Nephron progenitor cell (in vitro differentiated cells): ENCODE results near the gene MED10.
A peak's percentile ranks its signal among the peaks of the same experiment; 100 is the strongest.
"Not testable (repeated sequence)": the region's sequence is repeated elsewhere in the genome, so short reads cannot be mapped to it uniquely, and the experiment has no call there.

ENCODE experiments used
- DNase-seq: peaks from one replicate; pipeline ENCODE4 v3.0.0; 2021
- H3K27ac Mint-ChIP-seq: 2 replicates; pipeline ENCODE4 v1.8.0; 2021; ENCODE audit warnings: mild to moderate bottlenecking, moderate library complexity, mixed read lengths
- H3K27me3 Mint-ChIP-seq: 2 replicates; pipeline ENCODE4 v1.8.0; 2021; ENCODE audit warnings: mild to moderate bottlenecking, low read depth, mixed read lengths; ENCODE audit not compliant: poor library complexity
- H3K36me3 Mint-ChIP-seq: 2 replicates; pipeline ENCODE4 v1.8.0; 2021; ENCODE audit warnings: low read depth, mixed read lengths
- H3K4me1 Mint-ChIP-seq: 2 replicates; pipeline ENCODE4 v1.8.0; 2021; ENCODE audit warnings: mixed read lengths
- H3K4me3 Mint-ChIP-seq: 2 replicates; pipeline ENCODE4 v1.8.0; 2021; ENCODE audit warnings: mild to moderate bottlenecking, moderate library complexity, mixed read lengths
- H3K9me3 Mint-ChIP-seq: 2 replicates; pipeline ENCODE4 v1.8.0; 2021; ENCODE audit warnings: mild to moderate bottlenecking, moderate library complexity, mixed read lengths
- TF ChIP-seq, protein P1 (sequence below): fragments of 200-600 bp; sonication (generic); IDR thresholded peaks from 2 replicates; pipeline ENCODE4 v1.5.0; 2021; ENCODE audit warnings: antibody characterized with exemption

Gene MED10

DNA sequence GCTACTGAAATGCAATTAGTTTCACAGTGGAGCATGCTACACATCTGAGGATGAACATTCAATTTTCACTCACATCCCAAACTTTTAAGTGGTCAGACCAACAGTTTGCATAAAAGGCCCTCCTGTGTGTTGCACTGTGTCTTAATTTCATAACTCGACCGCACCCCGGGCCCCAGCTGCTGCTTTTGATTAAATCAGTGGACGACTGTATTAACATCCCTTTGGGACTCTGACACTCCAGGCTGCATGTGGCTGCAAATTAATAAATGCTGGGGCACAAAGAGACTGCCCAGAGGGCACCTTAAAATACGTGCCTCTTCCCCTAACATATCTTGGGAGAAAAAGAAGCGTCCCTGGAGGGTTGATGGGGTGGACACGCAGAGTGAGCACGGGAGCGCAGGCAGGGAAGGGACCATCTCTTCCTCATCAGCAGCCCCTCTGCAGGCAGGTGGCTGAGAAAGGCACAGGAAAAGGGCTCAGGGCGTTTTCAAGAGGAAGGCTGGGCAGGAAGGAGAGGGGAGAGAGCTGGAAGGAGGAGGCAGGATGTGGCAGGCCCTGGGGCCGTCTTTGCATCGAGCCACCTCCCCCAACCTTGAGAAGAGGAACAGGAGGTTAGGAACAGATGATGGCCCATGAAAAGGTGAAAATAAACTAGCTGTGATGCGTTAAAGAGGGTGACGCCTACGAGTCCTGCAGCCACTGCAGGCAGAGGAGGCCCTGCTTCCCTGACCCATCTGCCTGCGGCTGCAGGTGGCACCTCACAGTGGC is 18.6 kb downstream of the MED10 start:
- no peak for DNase-seq
- H3K4me3 Mint-ChIP-seq, result no peak overlapping the region
- H3K27ac Mint-ChIP-seq, result no peak overlapping the region

DNA sequence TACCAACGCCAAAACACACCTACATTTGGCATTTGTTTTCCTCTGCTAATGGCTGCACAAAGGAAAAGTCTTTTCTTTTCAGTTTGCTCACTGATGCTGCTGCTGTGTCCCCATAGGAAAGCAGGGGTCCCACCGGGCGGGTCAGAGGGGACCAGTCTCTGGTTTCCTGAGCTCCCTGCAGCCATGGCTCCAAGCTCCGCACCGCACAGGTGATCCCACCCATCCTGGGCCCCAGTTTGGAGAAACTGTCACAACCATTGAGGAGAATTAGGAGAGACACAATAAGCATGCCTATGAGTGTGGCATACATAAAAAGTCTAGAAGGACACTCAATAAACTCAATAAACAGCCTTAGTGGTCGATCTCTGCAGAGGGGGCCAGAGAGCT is 19.9 kb downstream of the MED10 start:
- Mint-ChIP-seq H3K9me3 (no peaks in the 10 kb centered on the region), H3K4me3 (no peak overlapping the region), H3K27ac (no peak overlapping the region), H3K27me3 (peaks cover 18% of the 10 kb centered on the region), H3K4me1 (no peaks in the 10 kb centered on the region), H3K36me3 (no peaks in the 10 kb centered on the region)
- no peak for DNase-seq
- TF ChIP-seq, protein P1, sequence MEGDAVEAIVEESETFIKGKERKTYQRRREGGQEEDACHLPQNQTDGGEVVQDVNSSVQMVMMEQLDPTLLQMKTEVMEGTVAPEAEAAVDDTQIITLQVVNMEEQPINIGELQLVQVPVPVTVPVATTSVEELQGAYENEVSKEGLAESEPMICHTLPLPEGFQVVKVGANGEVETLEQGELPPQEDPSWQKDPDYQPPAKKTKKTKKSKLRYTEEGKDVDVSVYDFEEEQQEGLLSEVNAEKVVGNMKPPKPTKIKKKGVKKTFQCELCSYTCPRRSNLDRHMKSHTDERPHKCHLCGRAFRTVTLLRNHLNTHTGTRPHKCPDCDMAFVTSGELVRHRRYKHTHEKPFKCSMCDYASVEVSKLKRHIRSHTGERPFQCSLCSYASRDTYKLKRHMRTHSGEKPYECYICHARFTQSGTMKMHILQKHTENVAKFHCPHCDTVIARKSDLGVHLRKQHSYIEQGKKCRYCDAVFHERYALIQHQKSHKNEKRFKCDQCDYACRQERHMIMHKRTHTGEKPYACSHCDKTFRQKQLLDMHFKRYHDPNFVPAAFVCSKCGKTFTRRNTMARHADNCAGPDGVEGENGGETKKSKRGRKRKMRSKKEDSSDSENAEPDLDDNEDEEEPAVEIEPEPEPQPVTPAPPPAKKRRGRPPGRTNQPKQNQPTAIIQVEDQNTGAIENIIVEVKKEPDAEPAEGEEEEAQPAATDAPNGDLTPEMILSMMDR, result no peak

More for the DNA sequence above, 18.6 kb downstream of the MED10 start:
- H3K27me3 Mint-ChIP-seq, result peaks cover 14% of the 10 kb centered on the region
- no peaks in the 10 kb centered on the region for H3K4me1 Mint-ChIP-seq
- no peaks in the 10 kb centered on the region for H3K9me3 Mint-ChIP-seq
- TF ChIP-seq, protein P1, result no peak
- H3K36me3 Mint-ChIP-seq, result no peaks in the 10 kb centered on the region

DNA sequence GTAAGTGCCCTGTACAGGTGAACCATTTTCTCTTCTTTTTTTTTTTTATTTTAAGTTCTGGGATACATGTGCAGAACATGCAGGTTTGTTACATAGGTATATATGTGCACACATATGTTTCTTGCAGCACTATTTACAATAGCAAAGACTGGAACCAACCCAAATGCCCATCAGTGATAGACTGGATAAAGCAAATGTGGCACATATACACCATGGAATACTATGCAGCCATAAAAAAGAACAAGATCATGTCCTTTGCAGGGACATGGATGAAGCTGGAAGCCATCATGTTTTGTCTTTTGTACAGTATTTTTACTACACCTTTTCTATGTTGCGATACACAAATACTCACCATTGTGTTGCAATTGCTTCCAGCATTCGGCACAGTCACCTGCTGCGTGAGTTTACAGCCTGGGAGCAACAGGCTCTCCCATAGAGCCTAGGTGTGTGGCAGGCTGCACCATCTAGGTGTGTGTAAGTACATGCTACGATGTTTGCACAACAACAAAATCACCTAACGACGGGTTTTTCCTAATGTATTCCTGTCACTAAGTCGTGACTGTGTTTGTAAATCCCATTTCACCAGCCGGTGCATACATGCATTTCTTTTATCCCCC is 20.4 kb downstream of the MED10 start:
- H3K36me3 Mint-ChIP-seq, H3K27ac Mint-ChIP-seq, DNase-seq, H3K9me3 Mint-ChIP-seq, H3K4me3 Mint-ChIP-seq, H3K4me1 Mint-ChIP-seq: not testable (repeated sequence)
- peaks cover 20% of the 10 kb centered on the region for H3K27me3 Mint-ChIP-seq

DNA sequence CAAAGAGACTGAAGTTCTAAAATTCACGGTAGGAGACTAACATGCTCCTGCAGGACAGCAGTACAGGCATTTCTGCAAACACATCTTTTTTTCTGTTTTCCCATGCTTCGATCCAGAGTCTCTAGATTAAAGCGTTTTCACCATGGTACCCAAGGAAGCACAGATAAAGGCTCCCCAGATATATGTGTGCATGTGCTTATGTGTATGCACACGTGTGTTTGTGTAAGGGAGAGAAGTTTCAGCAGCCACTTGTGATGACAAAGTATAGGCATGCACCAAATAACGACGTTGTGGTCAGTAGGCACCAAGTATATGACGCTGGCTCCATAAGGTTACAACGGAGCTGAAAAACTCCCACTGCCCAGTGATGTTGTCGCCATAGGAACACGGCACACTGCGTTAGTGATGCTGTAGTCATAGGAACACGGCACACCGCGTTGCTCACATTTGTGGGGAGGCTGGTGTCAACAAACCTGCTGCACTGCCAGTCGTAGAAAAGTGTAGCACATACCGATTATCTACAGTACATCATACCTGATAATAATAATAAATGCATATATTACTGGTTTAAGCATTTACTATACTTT is 21.7 kb downstream of the MED10 start:
- H3K4me1 Mint-ChIP-seq, result no peaks in the 10 kb centered on the region
- no peak overlapping the region for H3K4me3 Mint-ChIP-seq
- no peak overlapping the region for H3K27ac Mint-ChIP-seq
- no peaks in the 10 kb centered on the region for H3K36me3 Mint-ChIP-seq
- DNase-seq, result no peak
- H3K27me3 Mint-ChIP-seq, result peaks cover 24% of the 10 kb centered on the region
- H3K9me3 Mint-ChIP-seq, result no peaks in the 10 kb centered on the region
- TF ChIP-seq, protein P1, result no peak

DNA sequence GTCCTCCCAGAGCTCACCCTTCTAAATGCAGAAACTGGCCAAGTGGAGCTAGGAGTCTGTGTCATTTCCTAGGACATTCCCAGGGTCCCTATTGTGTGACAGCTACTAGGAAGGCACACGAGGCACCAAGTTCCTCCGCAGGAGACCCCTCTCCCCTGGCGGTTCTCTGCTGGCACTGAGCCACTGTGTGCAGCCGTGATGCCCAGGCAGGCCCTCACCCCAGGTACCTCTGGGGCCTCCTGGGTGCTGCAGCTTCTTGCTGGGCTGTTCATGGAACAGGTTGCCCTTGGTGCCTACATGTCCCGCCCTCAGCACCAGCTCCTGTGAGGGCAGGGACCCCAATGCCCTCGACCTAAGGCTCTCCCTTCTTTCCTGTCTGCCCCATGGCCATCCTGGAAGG is 23.1 kb downstream of the MED10 start:
- TF ChIP-seq, protein P1, result no peak
- H3K27ac Mint-ChIP-seq, result no peak overlapping the region
- H3K4me3 Mint-ChIP-seq, result no peak overlapping the region
- H3K27me3 Mint-ChIP-seq, result peaks cover 30% of the 10 kb centered on the region
- H3K4me1 Mint-ChIP-seq, result no peaks in the 10 kb centered on the region
- no peaks in the 10 kb centered on the region for H3K9me3 Mint-ChIP-seq
- no peaks in the 10 kb centered on the region for H3K36me3 Mint-ChIP-seq
- DNase-seq, result no peak

DNA sequence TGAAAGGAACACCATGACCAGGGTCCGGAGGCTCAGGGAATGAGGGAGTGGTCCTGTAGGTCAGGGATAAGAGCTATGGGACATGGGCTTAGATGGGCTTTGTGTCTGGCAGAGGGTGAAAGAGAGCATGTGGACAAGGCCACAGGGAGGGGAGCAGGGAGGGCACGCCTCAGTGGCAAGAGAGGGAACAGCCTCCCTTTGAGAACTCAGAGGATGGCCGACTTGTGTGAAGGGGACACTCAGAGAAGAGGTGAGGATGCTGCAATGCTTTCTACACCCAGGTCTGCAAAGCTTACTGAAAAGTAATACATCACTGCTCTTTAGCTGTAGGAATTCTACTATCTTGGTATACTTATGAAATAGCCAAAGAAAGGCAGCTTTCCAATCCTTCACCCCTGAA is 23.5 kb downstream of the MED10 start:
- no peak for DNase-seq
- no peaks in the 10 kb centered on the region for H3K36me3 Mint-ChIP-seq
- H3K4me1 Mint-ChIP-seq, result no peaks in the 10 kb centered on the region
- peaks cover 30% of the 10 kb centered on the region for H3K27me3 Mint-ChIP-seq
- H3K4me3 Mint-ChIP-seq, result no peak overlapping the region
- H3K9me3 Mint-ChIP-seq, result no peaks in the 10 kb centered on the region
- TF ChIP-seq, protein P1, result no peak
- H3K27ac Mint-ChIP-seq, result peak overlapping the region; percentile 44
